ENCODE results near the gene MAPRE3.

GRCh38 chr2:27021253-27022049 lies 51.0 kb downstream of the MAPRE3 start:
- TF ChIP-seq YY1 (IDR thresholded peaks at IDR 0.05; ENCODE audit: insufficient read depth, insufficient read length) (no peak), SUZ12 (IDR thresholded peaks at IDR 0.05; ENCODE audit: extremely low read depth, insufficient read depth, insufficient read length) (no peak)

Measured in NT2/D1 (cell line).